Fibroblast of pulmonary artery (primary cell): ENCODE data around the gene XXYLT1.

Experiments
- DNase-seq: peaks from one replicate; pipeline ENCODE4 v3.0.0-alpha.2; 2010; ENCODE audit warnings: low read depth
- H3K4me3 ChIP-seq: replicated peaks from 2 replicates; pipeline ENCODE4 v1.5.1; 2011; ENCODE audit warnings: low read depth, mild to moderate bottlenecking, control low read depth, low read length, moderate library complexity
- CTCF ChIP-seq: IDR thresholded peaks from 2 replicates; pipeline ENCODE4 v1.5.1; 2011; ENCODE audit warnings: mild to moderate bottlenecking, control low read depth, low read length, inconsistent platforms; ENCODE audit errors: missing control alignments

The XXYLT1 gene

DNA sequence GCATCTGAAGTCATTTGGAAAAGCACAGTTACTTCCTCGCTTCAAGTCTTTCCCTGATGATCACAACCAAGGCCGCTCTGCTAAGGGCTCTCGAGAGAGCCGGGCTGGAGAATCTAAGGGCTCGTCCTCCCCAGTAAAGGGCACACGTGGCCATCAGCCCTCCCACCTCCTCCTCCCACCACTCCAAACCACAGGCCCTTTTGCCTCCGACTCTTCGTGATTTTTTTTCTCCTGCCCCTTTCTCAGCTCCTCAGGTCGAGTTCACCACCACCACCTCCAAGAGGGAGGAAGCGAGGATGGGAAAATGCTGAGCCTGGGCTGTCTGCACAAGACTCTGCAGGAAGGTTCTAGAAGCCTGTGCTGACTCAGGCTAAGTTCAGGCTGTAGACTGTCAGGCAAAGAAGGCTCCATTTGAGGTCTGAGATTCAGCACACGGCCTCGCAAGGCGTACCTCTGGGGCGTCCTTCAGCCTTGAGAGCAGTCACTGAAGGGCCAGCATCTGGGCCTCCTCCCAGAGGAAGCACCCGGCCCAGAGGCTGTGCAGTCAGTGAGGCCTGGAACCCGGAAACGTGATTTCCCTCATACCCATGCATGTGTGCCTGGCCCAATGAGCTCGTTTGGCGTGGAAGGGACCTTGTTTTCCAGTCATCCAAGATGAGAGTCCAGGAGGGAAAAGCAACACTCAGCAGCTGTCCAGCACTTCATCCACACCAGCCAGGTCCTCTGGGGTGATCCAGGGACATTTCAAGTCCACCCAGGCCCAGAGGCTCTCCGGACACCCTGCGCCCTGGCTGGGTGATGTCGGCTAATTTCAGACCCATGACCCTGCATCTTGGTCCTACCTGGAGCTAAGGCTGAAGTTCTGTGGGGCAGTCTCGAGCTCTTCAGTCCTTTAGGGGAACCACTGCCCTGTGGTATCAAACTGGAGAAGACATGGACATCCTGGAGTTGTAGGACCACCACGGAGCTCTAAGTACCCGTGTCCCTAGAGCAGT, 196.8 kb downstream of the XXYLT1 start:
- no peak overlapping the region for H3K4me3 ChIP-seq
- TF ChIP-seq CTCF: no peak
- DNase-seq: no peak

- DNase-seq: no peak
- no peak for TF ChIP-seq CTCF
- H3K4me3 ChIP-seq: no peak overlapping the region
Observed at GRCh38 chr3:195072916-195073564, 197.9 kb downstream of the XXYLT1 start.

DNA sequence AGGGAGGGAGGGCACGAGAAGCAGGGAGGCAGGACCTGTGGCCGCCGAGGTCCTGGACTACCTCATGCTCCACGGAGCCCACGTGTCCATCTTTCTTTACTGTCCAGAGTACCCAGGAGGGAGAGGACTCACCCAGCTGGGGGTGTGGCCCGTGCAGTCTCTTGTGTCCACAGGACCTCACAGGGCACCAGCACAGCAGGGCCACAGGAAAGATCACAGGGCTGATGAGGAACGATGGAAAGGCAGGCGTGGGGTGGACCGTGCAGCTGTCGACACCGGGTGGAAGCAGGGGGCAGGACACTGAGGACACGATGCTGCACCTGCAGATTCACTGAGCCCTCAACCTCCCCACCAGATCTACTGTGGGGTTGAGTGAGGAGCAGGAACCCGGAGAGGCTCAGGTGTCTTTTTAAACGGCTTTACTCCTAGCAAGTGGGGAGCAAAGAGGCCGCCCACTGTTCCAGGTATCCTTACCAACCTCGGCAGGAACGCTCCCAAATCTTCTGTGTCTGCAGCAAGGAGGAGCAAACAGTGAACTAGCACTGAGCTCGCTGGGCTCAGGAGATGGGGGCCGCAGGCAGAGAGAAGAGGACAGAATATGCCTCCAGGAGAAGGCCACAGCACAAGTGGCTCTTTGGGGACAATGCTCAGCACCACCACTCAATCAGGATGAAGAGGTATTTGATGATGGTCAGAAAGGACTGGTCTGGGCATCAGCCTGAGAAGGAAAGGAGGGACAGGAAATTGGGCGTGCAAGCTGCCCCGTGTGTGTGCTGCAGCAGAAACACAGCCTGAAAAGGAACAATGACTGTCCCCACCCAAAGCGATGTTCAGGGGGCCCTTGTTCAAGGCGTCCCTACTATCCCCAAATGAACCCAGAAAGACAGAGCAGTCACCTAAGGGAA, 198.8 kb downstream of the XXYLT1 start:
- DNase-seq: no peak
- no peak for TF ChIP-seq CTCF
- H3K4me3 ChIP-seq: no peak overlapping the region

DNA sequence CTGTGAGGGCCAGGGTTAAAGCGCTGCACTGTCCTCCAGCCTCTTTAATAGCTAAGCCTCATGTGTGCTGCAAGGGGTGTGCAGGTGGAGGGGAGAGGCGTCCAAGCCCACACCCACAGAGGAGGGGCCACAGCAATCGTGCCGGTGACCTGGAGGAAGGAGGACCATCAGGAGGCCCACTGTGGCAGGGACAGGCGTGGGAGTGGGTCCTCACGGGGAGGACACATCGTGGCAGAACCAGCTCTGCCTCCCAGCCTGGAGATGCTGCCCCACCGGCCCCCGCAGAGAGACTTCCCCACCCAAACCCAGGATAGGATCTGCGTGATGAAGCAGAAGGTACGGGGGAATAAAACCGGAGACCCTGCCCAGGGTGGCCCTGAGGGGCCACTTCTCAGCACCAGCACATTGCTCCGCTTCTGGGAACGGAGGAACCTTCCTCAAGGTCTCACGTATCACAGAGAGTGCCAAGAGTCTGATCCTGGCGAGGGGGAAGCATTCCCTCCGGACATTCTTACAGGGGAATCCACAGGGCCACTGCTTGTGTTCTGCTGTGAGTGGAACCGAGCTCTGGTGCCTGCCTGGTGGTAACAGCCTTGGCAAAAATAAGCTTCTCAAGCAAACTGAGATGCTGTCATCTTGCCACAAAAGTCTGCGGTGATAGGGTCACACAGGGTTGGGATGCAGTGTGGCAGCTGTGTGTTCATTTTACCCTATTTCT, 199.8 kb downstream of the XXYLT1 start:
- no peak for TF ChIP-seq CTCF

DNA sequence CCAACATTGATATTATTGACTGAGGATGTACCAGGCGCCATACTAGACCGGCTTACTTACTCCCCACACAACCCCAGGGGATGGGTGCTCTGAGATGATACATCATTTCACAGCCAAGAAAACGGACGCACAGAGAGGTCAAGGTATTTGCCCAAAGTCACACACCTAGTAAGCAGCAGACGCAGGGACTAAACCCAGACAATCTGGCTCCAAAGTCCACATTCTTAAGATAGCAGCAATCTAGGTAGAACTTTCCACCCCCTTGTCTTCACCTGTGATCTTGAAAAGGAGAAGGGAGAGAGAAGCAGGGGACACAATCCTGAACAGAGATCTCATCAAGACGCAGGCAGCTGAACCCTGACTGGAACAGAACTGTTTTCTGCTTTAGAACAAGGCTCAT, 200.6 kb downstream of the XXYLT1 start:
- no peak for TF ChIP-seq CTCF
- no peak overlapping the region for H3K4me3 ChIP-seq
- no peak for DNase-seq

More for the DNA sequence above, 199.8 kb downstream of the XXYLT1 start:
- no peak overlapping the region for H3K4me3 ChIP-seq
- no peak for DNase-seq
